Calu3 (cell line): ENCODE results near the gene RAI1. TPM values are rescaled to one million over a fixed set of nuclear protein-coding genes. Genes with fewer than 3 reads are reported as not detected.

Experiments used
- BruUV-seq: library from RNA; stranded (reverse); fragments of 400-500 nt; replicated peaks from 2 replicates; lab custom pipeline; 2021; lab: Mats Ljungman, UMichigan
- CTCF ChIA-PET: fragments of 300-600 bp; sonication (Branson Sonifier 250); formaldehyde crosslinking; loops from one replicate; lab custom pipeline; 2022; ENCODE audit warnings: antibody characterized with exemption; lab: Charles Lee
- DNase-seq: peaks from one replicate; pipeline ENCODE4 v3.0.0; 2022
- H3K27ac Mint-ChIP-seq: one replicate; pipeline ENCODE4 v1.8.0; 2022; ENCODE audit warnings: mixed read lengths; ENCODE audit not compliant: unreplicated experiment
- H3K27me3 Mint-ChIP-seq: one replicate; pipeline ENCODE4 v1.8.0; 2022; ENCODE audit warnings: mixed read lengths; ENCODE audit not compliant: unreplicated experiment
- H3K36me3 Mint-ChIP-seq: one replicate; pipeline ENCODE4 v1.8.0; 2022; ENCODE audit warnings: mild to moderate bottlenecking, moderate library complexity, mixed read lengths; ENCODE audit not compliant: insufficient read depth, unreplicated experiment
- H3K4me1 Mint-ChIP-seq: one replicate; pipeline ENCODE4 v1.8.0; 2022; ENCODE audit warnings: mild to moderate bottlenecking, low read depth, mixed read lengths; ENCODE audit not compliant: unreplicated experiment
- H3K4me3 Mint-ChIP-seq: one replicate; pipeline ENCODE4 v1.8.0; 2022; ENCODE audit warnings: mild to moderate bottlenecking, low read depth, moderate library complexity, mixed read lengths; ENCODE audit not compliant: unreplicated experiment
- H3K9me3 Mint-ChIP-seq: one replicate; pipeline ENCODE4 v1.8.0; 2022; ENCODE audit warnings: low read depth, mixed read lengths; ENCODE audit not compliant: unreplicated experiment
- CTCF ChIP-seq: fragments of 200-600 bp; IDR thresholded peaks from one replicate; pipeline ENCODE4 v1.8.0; 2022; ENCODE audit warnings: antibody characterized with exemption; ENCODE audit not compliant: unreplicated experiment
- intact Hi-C: fragments of 100-400 bp; cut with micrococcal nuclease; formaldehyde crosslinking; loops from one replicate; pipeline ENCODE4 v1.10.0; 2022; ENCODE audit not compliant: unreplicated experiment
- total RNA-seq: library from RNA; stranded (reverse); gene quantifications from 2 replicates; pipeline ENCODE4 v1.2.3, GENCODE V29; 2022

RAI1 gene
- total RNA-seq, 1 experiment from 2014 or later, result 38.0 TPM

GRCh38 chr17:17653343-17653742 is 27.9 kb upstream of the RAI1 start:
- DNase-seq, result no peak
- intact Hi-C loops, result no loop called here
- H3K4me3 Mint-ChIP-seq, result no peak overlapping the region
- no peaks in the 10 kb centered on the region for H3K4me1 Mint-ChIP-seq
- H3K9me3 Mint-ChIP-seq, result peaks cover 11% of the 10 kb centered on the region
- H3K36me3 Mint-ChIP-seq, result no peaks in the 10 kb centered on the region
- TF ChIP-seq CTCF, result no peak
- peaks cover 35% of the 10 kb centered on the region for H3K27me3 Mint-ChIP-seq
- BruUV-seq, result no TSS peak
- no peak overlapping the region for H3K27ac Mint-ChIP-seq
- CTCF ChIA-PET, result no interaction called here

GRCh38 chr17:17659340-17659739 is 21.9 kb upstream of the RAI1 start:
- Mint-ChIP-seq H3K27me3 (peaks cover 26% of the 10 kb centered on the region), H3K4me3 (no peak overlapping the region), H3K4me1 (peaks cover 14% of the 10 kb centered on the region), H3K9me3 (peaks cover 10% of the 10 kb centered on the region), H3K27ac (no peak overlapping the region), H3K36me3 (peaks cover 6% of the 10 kb centered on the region)
- no TSS peak for BruUV-seq
- CTCF ChIA-PET, result no interaction called here
- TF ChIP-seq CTCF, result no peak
- intact Hi-C loops, result no loop called here
- no peak for DNase-seq

GRCh38 chr17:17661134-17661533 is 20.1 kb upstream of the RAI1 start:
- Mint-ChIP-seq H3K4me3 (no peak overlapping the region), H3K36me3 (peaks cover 6% of the 10 kb centered on the region), H3K9me3 (peaks cover 7% of the 10 kb centered on the region), H3K4me1 (peaks cover 14% of the 10 kb centered on the region), H3K27ac (no peak overlapping the region), H3K27me3 (peaks cover 14% of the 10 kb centered on the region)
- no peak for DNase-seq
- CTCF ChIA-PET, result no interaction called here
- TF ChIP-seq CTCF, result no peak
- BruUV-seq, result no TSS peak
- intact Hi-C loops, result no loop called here

GRCh38 chr17:17661834-17662385 is 19.3 kb upstream of the RAI1 start:
- no TSS peak for BruUV-seq
- peaks cover 14% of the 10 kb centered on the region for H3K4me1 Mint-ChIP-seq
- peaks cover 14% of the 10 kb centered on the region for H3K27me3 Mint-ChIP-seq
- peaks cover 7% of the 10 kb centered on the region for H3K9me3 Mint-ChIP-seq
- no peak for TF ChIP-seq CTCF
- peaks cover 6% of the 10 kb centered on the region for H3K36me3 Mint-ChIP-seq
- no peak for DNase-seq
- CTCF ChIA-PET, result no interaction called here
- intact Hi-C loops, result no loop called here
- no peak overlapping the region for H3K27ac Mint-ChIP-seq
- H3K4me3 Mint-ChIP-seq, result no peak overlapping the region
